GM19193 (cell line): ENCODE measurements around the gene RIC1.

ENCODE experiments used
- POLR2A ChIP-seq: IDR thresholded peaks from 4 replicates; pipeline ENCODE4 v1.6.1; 2011; ENCODE audit not compliant: insufficient read depth, insufficient read length; ENCODE audit errors: extremely low read depth

Gene RIC1

GRCh38 chr9:5736563-5737346 lies 107.8 kb downstream of the RIC1 start:
- no peak for TF ChIP-seq POLR2A

DNA sequence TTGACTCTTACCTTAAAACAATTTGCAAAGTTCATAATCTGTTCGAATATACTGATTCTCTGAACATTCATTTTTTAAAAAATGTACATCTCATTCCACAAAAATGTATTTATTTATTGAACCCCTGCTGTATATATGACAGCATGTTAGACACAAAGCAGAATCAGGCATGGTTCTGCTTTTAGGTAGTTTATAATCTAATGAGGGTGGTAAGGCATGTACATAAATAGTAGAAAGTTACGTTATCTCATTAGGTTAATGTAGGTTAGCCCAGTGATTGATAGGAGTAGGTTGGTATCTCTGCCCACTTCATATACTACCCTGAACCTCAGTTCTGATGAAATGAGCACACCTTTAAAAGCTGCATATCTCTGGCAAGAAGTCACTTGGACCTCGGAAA lies 114.2 kb downstream of the RIC1 start:
- no peak for TF ChIP-seq POLR2A

GRCh38 chr9:5748438-5748837 lies 119.5 kb downstream of the RIC1 start:
- TF ChIP-seq POLR2A = no peak

- no peak for TF ChIP-seq POLR2A
These were observed 120.4 kb downstream of the RIC1 start for GRCh38 chr9:5749306-5749705.

DNA sequence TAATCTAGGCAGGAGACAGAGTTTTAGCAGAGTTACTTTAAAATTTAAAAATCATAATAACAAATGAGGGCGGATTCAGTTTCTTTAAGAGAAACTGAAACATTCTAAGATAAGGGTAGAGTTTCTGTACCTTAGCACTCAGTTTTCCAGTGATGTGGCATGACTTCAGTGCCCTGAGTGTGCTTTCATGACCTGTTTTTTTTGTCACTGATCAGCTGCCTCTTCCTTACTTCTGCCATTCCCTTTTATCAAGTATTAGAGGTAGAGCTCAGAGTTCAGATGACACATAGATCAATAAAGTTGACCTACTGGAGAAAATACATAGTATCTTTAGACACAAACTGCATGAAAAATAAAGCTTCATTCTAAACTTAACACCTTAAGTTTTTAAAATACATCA lies 121.7 kb downstream of the RIC1 start:
- TF ChIP-seq POLR2A = no peak

DNA sequence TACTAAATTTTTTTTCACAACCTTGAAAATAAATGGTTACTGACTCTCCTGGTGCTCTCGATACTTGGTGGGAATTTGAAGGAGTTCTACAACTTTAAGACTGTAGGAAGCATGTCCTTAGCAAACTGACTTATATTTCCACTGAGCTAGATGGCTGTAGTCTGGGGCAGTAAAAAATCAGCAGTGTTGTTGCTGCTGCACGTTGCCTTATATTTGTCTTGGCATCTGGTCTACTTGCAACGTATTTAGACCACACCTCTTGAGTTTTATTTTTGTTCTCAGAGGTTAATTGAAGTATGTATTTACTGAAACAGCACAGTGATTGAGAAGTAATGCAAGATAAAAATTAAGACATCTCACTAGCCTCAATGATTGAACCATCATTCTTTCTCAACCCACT lies 127.7 kb downstream of the RIC1 start:
- TF ChIP-seq POLR2A = no peak

GRCh38 chr9:5760338-5760737 lies 131.4 kb downstream of the RIC1 start:
- TF ChIP-seq POLR2A = no peak

- no peak for TF ChIP-seq POLR2A
These were observed 133.5 kb downstream of the RIC1 start for GRCh38 chr9:5762421-5762820.

- no peak for TF ChIP-seq POLR2A
These were observed 135.4 kb downstream of the RIC1 start for GRCh38 chr9:5764130-5764868.

DNA sequence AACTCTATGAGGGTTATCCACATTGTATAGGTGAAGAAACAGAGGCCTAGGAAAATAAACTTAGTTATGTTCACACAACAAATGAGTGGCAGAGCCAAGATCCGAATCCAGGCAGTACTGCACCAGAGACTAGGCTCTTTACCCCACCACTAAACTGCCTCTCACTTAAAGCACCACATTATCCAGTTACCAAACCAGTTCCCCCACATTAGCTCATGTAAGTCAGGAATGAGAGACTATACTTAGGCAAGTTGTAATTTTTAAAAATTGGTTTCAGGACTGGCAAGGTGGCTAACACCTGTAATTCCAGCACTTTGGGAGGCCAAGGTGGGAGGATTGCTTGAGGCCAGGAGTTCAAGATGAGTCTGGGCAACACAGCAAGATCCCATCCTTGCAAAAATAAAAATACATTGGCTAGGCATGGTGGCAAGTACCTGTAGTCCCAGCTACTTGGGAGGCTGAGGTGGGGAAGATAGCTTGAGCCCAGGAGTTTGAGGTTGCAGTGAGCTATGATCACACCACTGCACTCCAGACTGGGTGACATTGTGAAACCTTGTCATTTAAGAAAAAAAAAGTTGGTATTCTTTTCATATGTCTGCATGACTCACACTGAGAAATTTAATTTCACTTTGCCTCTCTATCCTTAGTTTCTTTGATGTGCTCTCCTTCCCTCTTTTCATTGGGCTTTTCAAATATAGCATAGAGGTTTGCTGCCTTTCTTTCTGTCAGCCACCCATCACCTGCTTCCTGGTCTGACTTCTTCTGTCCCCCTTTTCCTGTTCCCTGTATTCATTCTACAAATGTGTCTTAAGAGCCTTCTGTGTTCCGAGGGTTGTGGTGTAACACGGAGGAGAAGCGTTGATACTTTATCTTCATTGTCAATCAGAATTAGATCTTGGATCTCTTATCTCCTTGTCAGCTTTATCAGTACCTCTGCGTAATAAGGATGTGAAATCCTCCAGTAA lies 139.3 kb downstream of the RIC1 start:
- TF ChIP-seq POLR2A = no peak

- no peak for TF ChIP-seq POLR2A
These were observed 144.6 kb downstream of the RIC1 start for GRCh38 chr9:5773324-5773999.

DNA sequence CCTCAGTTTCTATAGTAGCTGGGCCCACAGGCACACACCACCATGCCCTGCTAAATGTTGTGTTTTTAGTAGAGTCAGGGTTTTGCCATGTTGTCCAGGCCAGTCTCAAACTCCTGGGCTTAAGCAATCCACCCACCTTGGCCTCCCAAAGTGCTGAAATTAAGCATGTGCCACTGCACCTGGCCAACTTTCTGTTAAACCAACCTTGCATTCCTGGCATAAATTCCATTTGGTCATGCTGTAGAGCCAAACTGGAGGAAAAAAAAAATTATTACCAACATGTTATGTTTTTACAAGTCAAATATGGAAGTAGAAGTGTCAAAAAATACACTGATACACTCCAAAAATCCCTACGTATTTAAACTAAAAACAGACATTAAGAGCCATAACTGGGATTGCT lies 149.9 kb downstream of the RIC1 start:
- no peak for TF ChIP-seq POLR2A

GRCh38 chr9:5783982-5784381 lies 155.1 kb downstream of the RIC1 start:
- no peak for TF ChIP-seq POLR2A

- no peak for TF ChIP-seq POLR2A
These were observed 155.8 kb downstream of the RIC1 start for GRCh38 chr9:5784526-5785315.
